Right forelimb (tissue), 1 donor: ENCODE data around the gene ZNF385D.

Experiments used
- DNase-seq: peaks from one replicate; pipeline ENCODE4 v3.0.0-alpha.2; 2018

The ZNF385D gene

DNA sequence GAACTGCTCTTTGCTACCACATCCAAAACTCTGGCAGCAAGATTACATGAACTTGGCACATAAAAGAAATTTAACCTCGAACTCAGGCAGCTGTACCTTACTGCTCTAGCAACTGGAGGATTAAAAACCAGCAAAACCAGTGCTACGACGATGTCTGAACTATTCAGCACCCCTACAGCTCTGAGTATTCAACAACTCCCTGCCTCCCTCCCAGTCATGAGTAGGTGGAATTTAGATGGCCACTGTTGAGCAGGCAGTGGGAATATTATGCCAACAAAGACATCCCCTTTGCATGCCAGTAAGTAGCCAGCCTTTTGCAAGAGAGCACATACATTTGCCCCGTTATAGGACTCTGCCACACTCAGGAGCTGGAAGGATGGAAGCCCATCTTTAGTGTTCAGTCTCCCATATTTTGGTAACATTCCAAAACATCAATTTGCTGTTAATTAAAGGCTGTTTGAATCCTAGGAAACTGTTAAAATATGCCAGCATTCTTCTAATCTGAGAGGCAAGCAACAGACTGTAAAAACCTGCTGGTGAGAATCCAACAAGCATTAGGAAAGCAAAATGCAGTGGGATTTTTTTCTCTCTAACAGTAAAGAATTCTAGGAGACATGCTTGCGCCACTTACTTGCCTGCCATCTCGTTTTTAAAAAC, 85.4 kb downstream of the ZNF385D start:
- DNase-seq, result no peak

DNA sequence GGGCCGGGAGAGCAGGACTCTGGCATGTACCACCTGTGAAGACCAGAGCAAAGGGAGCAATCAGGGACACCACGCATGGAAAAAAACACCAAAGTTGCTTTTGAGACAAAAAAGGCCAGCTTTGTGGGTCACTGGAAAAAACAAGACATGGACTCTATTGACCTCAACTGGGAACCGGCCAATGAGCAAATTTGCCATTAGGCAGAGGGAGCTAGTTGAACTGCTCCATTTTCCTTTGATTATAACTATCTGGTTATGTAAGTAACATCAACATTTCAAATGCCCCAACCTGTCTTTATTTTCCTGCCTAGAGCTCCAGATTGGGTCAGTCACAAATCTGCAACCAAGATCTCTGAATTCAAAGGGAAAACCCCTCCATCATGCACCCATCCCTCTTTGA, 86.0 kb downstream of the ZNF385D start:
- DNase-seq, result no peak

DNA sequence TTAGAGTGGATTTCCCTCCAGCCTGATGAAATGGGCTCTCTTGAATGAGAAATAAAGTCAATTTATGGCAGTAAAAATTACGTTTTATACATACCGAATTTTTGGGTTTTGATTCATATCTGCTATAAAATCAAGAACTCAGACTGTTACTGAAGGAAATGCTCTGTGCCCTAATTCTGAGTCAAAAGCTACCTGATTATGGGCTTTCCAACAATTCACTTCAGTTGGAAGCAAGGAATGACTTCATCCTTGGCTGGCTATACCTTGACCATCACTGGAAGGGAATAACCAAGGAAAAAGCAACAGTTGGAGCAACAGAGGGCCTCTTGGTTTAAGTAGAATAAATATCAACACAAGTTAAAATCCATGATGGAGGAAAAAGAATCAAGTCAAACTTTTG, 88.6 kb downstream of the ZNF385D start:
- no peak for DNase-seq

GRCh38 chr3:21654662-21655061, 96.3 kb downstream of the ZNF385D start:
- no peak for DNase-seq

- DNase-seq, result no peak
These were observed 96.8 kb downstream of the ZNF385D start for GRCh38 chr3:21654241-21654640.

DNA sequence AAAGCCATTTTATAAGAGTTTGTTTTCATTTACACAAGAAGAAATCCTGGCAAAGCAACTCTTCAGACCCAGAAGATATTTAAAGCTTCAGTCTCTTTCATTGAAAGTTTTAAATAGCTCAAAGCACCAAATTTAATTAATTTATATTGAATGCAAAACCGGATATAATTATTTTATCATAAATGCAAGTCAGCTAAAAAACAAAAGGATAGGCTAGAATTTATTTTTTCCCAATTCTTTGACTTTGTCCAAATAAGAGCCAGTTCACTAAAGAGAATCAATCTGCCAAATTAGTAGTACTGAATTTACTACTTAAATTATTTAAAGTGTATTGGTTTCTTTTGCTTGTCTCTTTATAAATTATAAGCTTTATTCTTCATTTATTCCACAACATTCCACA, 101.5 kb downstream of the ZNF385D start:
- no peak for DNase-seq

DNA sequence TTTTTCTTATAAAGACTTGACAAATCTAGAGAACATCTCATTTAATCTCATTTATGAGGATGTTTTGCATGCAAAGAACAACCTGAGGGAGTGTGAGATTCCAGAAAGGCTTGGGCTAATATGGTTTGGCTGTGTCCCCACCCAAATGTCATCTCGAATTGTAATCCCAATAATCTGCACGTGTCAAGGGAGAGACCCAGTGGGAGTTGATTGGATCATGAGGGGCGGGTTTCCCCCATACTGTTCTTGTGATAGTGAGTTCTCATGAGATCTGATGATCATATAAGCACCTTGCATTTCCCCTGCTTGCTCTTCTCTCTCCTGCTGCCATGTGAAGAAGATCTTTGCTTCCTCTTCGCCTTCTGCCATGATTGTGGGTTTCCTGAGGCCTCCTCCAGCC, 103.0 kb downstream of the ZNF385D start:
- DNase-seq, result no peak

DNA sequence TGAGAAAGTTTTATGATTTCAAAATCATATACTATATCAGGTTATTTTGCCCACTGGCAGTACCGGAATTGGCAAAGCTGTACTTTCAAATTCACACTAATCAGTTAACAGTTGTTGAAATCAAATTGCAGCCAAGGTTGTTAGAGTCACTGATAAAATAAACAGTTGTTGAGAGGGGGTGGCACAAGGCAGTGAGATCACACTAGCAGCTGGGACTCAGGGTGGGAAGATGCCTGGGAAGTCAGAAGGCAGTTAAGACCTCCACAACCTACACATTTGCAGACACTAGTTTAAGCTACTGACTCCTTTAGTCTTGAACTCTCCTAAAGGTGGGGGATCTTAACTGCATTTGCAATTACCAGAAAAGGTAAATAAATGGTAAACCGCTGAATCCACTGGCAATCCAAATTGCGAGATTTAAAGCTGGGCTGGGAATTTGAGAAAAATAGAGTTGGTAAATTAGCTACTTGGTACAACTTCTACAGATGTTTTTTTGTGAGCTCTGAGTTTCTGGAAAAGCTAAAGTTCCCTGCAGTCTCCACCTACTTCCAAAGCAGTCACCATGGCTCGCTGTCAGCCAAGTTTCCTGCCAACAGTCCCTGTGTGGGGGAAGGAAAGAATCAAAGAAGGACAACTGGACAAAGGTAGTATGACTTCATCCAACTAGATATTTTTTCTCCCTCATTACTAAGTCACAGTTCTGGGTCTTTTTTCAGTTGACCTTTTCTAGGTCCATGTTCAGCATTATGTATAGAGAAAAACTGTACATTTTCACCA, 105.7 kb downstream of the ZNF385D start:
- peak; percentile 55 for DNase-seq

- DNase-seq, result no peak
These were observed 106.7 kb downstream of the ZNF385D start for GRCh38 chr3:21644268-21644667.

DNA sequence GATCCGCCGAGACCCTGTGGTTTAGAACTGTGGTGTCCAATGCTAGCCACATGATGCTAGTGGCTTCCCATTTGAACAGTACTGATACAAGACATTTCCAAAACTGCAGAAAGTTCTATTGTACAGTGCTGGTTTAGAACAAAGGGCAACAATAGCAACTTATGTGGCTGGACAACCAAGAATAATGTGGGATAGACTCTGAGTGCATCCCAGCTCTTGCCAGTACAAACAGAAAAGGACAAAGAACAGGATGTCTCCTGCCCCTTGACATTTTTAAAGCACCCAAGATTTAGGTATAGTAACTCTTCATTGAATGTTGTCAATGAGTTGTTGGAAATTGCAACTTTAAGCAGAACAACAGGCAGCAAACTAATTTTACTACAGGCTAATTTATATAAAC, 107.3 kb downstream of the ZNF385D start:
- no peak for DNase-seq

GRCh38 chr3:21642433-21642832, 108.6 kb downstream of the ZNF385D start:
- no peak for DNase-seq

- DNase-seq, result no peak
These were observed 109.1 kb downstream of the ZNF385D start for GRCh38 chr3:21641959-21642358.

DNA sequence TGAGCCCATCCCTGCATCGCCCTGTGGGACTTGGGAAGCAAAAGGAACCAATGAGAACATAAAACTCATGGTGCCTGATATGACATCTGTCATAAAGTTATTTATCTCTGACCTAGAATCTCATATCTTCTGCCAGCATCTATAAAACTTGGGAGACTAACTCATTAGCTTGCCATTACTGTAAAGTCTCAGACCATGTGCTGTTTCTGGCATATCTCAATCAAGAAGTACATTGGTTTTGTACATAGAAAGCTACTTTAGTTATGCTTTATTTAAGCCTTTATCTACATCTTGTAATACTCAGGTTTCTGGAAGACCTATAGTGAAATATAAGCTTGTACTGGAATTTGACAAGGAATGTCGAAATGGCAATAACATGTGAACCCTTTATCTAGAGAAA, 112.5 kb downstream of the ZNF385D start:
- no peak for DNase-seq

GRCh38 chr3:21634112-21634511, 116.9 kb downstream of the ZNF385D start:
- DNase-seq, result no peak

DNA sequence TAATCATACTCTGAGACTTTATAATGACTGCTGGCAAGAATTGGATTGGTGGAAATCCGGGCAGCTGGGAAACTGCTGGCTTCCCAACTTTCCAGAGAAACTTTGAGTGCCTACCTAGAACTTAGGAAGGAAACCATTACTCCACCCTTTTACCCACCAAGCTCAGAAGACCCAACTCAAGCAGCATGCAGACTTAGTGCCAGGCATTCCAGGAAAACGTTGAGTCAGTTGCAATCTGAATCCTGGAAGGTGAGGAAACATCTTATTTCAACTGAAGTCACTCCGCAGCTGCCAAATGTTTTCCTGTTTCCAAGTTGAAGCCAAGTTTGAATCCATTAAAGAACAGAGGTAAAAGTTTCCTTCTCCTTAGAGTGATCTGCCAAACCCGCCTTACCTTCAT, 126.5 kb downstream of the ZNF385D start:
- no peak for DNase-seq

- no peak for DNase-seq
These were observed 129.8 kb downstream of the ZNF385D start for GRCh38 chr3:21621181-21621651.

- no peak for DNase-seq
These were observed 130.4 kb downstream of the ZNF385D start for GRCh38 chr3:21620511-21621155.

DNA sequence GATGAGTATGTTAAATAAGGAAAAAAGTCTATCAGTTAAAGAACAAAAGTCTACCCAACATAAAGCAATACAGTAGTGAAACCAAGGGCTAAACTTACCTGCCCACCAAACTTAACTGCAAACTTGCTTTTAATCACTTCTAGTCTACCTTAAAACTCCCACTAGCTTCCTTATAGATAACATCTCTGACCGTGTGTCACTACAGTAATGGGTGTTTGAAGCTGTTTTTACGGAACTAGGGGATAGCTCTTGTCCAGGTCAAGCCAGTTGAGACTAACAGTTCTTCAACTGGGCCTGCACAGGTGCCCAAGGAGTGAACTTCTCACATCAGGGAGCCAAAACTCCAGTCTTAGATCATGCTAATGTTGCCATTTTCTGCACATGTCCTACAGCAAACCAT, 132.3 kb downstream of the ZNF385D start:
- no peak for DNase-seq

- no peak for DNase-seq
These were observed 137.5 kb downstream of the ZNF385D start for GRCh38 chr3:21613372-21614070.

- no peak for DNase-seq
These were observed 149.8 kb downstream of the ZNF385D start for GRCh38 chr3:21601178-21601577.

DNA sequence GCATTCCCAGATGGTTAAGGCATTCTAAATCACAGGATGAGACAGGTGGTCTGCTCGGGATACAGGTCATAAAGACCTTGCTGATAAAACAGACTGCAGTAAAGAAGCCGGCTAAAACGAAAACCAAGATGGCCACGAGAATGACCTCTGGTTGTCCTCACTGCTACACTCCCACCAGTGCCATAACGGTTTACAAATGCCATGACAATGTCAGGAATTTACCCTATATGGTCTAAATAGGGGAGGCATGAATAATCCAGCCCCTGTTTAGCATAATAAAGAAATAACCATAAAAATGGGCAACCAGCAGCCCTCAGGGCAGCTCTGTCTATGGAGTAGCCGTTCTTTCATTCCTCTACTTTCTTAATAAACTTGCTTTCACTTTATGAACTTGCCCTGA, 151.1 kb downstream of the ZNF385D start:
- no peak for DNase-seq

DNA sequence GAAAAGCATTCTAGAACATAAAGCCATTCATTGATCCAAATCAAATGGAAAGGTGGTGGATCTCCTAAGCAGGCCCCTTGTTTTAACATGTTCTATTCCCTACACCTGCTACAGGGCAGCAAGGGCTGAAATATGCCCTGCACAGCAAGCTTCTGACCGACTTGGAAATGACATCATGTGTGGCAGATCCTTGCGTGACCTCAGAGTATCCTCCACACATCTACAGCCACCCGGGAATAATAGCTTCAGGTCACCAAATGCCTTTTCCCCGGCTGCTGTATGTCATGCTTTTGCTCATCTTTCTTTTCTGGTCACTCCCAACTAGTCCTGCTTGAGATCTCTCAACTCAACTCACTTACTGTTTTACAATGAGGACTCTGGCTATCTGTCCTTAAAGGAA, 158.2 kb downstream of the ZNF385D start:
- DNase-seq, result no peak

DNA sequence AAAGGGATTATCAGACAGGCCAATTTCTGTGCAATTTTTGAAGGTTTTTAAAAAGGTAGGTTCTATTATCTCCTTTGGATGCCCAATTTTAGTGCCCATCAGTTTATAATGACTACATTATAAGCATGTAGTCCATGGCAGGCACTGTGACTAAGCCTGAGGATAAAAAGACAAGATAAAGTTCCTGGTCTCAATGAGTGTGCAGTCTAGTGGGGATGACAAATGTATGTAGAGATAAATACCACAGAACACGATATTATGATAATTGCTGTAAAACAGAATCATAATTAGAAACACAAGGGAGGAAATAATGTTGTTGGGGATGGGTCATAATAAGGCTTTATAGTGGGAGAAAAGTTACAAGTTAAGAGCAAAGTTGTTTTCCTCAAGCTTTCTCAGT, 163.1 kb downstream of the ZNF385D start:
- DNase-seq, result no peak
